Liver (tissue), 9 donors: ENCODE data around the gene GRPEL2. TPM values are rescaled to one million over a fixed set of nuclear protein-coding genes. Genes with fewer than 3 reads are reported as not detected.

Source experiments
- DNase-seq: peaks from one replicate; pipeline ENCODE4 v3.0.0-alpha.2; 2017; ENCODE audit warnings: low spot score
- H3K27ac ChIP-seq, 2 donors: one replicate each; pipeline ENCODE4 v1.7.0; 2013; ENCODE audit warnings: inconsistent platforms in 2 of 2, low read length in 2 of 2, control low read depth in 1 of 2, low read depth in 1 of 2, mild to moderate bottlenecking in 1 of 2
- H3K27me3 ChIP-seq, 4 donors: one replicate each; pipeline versions ENCODE4 v1.6.1 to v1.7.0; 2013; ENCODE audit warnings: low read length in 3 of 4, inconsistent platforms in 1 of 4, mild to moderate bottlenecking in 1 of 4, moderate library complexity in 1 of 4; ENCODE audit not compliant: control insufficient read depth in 4 of 4, insufficient read depth in 4 of 4
- H3K36me3 ChIP-seq, 4 donors: one replicate each; pipeline versions ENCODE4 v1.6.1 to v1.7.0; 2013; ENCODE audit warnings: low read length in 3 of 4, mild to moderate bottlenecking in 3 of 4, low read depth in 1 of 4, moderate library complexity in 1 of 4; ENCODE audit not compliant: control insufficient read depth in 4 of 4, insufficient read depth in 3 of 4
- H3K4me1 ChIP-seq, 4 donors: one replicate each; pipeline versions ENCODE4 v1.6.1 to v1.7.0; 2013; ENCODE audit warnings: low read length in 3 of 4, mild to moderate bottlenecking in 3 of 4, moderate library complexity in 1 of 4; ENCODE audit not compliant: control insufficient read depth in 4 of 4, insufficient read depth in 4 of 4
- H3K4me3 ChIP-seq, 3 donors: one replicate each; pipeline versions ENCODE4 v1.6.1 to v1.7.0; 2013; ENCODE audit warnings: low read length in 3 of 3, control low read depth in 1 of 3, low read depth in 1 of 3, mild to moderate bottlenecking in 1 of 3
- H3K9ac ChIP-seq, 2 donors: one replicate each; pipeline ENCODE4 v1.7.0; 2013; ENCODE audit warnings: low read length in 2 of 2, mild to moderate bottlenecking in 2 of 2, moderate library complexity in 2 of 2, control low read depth in 1 of 2, low read depth in 1 of 2
- H3K9me3 ChIP-seq, 4 donors: one replicate each; pipeline versions ENCODE4 v1.6.1 to v1.7.0; 2013; ENCODE audit warnings: low read length in 3 of 4; ENCODE audit not compliant: control insufficient read depth in 4 of 4
- ATF3 ChIP-seq: IDR thresholded peaks from 2 replicates; pipeline ENCODE4 v1.6.1; 2016; ENCODE audit warnings: antibody characterized with exemption
- CTCF ChIP-seq: fragments of 150-350 bp; IDR thresholded peaks from 2 replicates; pipeline ENCODE4 v1.5.1; 2017; ENCODE audit warnings: improper control_type of control experiment, low read depth, low read length; ENCODE audit not compliant: missing input control
- FOXA1 ChIP-seq: IDR thresholded peaks from 2 replicates; pipeline ENCODE4 v1.6.1; 2016; ENCODE audit warnings: antibody characterized with exemption
- GABPA ChIP-seq, 2 donors: IDR thresholded peaks in 1 of 2; conservative IDR thresholded peaks in 1 of 2; 2 replicates each; pipeline ENCODE4 v1.6.1; 2016; ENCODE audit warnings: antibody characterized with exemption in 2 of 2, mild to moderate bottlenecking in 1 of 2, moderate library complexity in 1 of 2
- HNF4A ChIP-seq, 2 donors: conservative IDR thresholded peaks; 2 replicates each; pipeline ENCODE4 v1.6.1; 2016; ENCODE audit warnings: antibody characterized with exemption in 2 of 2, mild to moderate bottlenecking in 2 of 2
- HNF4G ChIP-seq: IDR thresholded peaks from 2 replicates; pipeline ENCODE4 v1.6.1; 2016; ENCODE audit warnings: antibody characterized with exemption
- NR2F2 ChIP-seq: IDR thresholded peaks from 2 replicates; pipeline ENCODE4 v1.6.1; 2016; ENCODE audit warnings: antibody characterized with exemption
- RXRA ChIP-seq, 2 donors: IDR thresholded peaks; 2 replicates each; pipeline ENCODE4 v1.6.1; 2017 to 2018; ENCODE audit warnings: antibody characterized with exemption in 2 of 2, mild to moderate bottlenecking in 1 of 2
- TAF1 ChIP-seq: conservative IDR thresholded peaks from 2 replicates; pipeline ENCODE4 v1.6.1; 2016; ENCODE audit warnings: antibody characterized with exemption, mild to moderate bottlenecking
- YY1 ChIP-seq: IDR thresholded peaks from 2 replicates; pipeline ENCODE4 v1.6.1; 2016; ENCODE audit warnings: antibody characterized with exemption, mild to moderate bottlenecking
- ZBTB33 ChIP-seq: IDR thresholded peaks from 2 replicates; pipeline ENCODE4 v1.6.1; 2016; ENCODE audit warnings: antibody characterized with exemption
- WGBS: extraction: QIAGEN DNeasy Blood & Tissue Kit; methylation state at CpG from one replicate; pipeline ENCODE4 v1.1.7; 2013; 5-methylcytosine and 5-hydroxymethylcytosine counted together
- polyA plus RNA-seq, 2 donors: library from polyadenylated mRNA; stranded (reverse) in 1 of 2; unstranded in 1 of 2; fragments of 200-250 nt in 1 of 2; fragments of >200 nt in 1 of 2; fragmentation: Nextera tagmentation in 1 of 2; extraction: Ambion mirVana in 1 of 2; gene quantifications; one replicate each; pipeline versions ENCODE4 v1.2.1 to v1.2.3, GENCODE V29; 2013 to 2015
- total RNA-seq, 2 donors: library from RNA; depleted of rRNA; stranded (reverse); fragments of >200 nt; gene quantifications; one replicate each; pipeline ENCODE4 v1.2.3, GENCODE V29; 2014
- donor health status: healthy.
- donor health status: healthy.
- donor health status: healthy.
- donor health status: healthy.
- donor health status: healthy.

GRPEL2 gene
- total and polyA plus RNA-seq, 4 donors, result 2.5 to 9.5 (median 4.8) TPM

GRCh38 chr5:149322518-149322917 is 22.8 kb upstream of the GRPEL2 start:
- TF ChIP-seq HNF4A (conservative IDR thresholded peaks at IDR 0.05), result peak in 1 of 2 donors; percentile 77
- no peak for TF ChIP-seq CTCF
- TF ChIP-seq RXRA (IDR thresholded peaks at IDR 0.05), result no peak
- WGBS, result 71% methylated on average over 12 of the region's 12 CpGs

GRCh38 chr5:149323210-149323609 is 22.1 kb upstream of the GRPEL2 start:
- no peak for TF ChIP-seq ZBTB33
- TF ChIP-seq FOXA1, result no peak
- no peak for TF ChIP-seq ATF3
- no peak for TF ChIP-seq YY1
- no peak for TF ChIP-seq HNF4G
- no peak for TF ChIP-seq GABPA (IDR thresholded peaks at IDR 0.05 in 1 of 2, conservative IDR thresholded peaks at IDR 0.05 in 1 of 2)
- no peak for TF ChIP-seq TAF1
- Histone ChIP-seq H3K4me1 (peaks cover 0 to 10% (median 3%) of the 10 kb centered on the region in 4 donors), H3K27ac (no peak overlapping the region), H3K27me3 (no peaks in the 10 kb centered on the region), H3K4me3 (no peak overlapping the region), H3K9me3 (no peaks in the 10 kb centered on the region), H3K36me3 (no peaks in the 10 kb centered on the region), H3K9ac (no peak overlapping the region)
- no peak for DNase-seq

More at GRCh38 chr5:149322518-149322917, 22.8 kb upstream of the GRPEL2 start:
- H3K36me3 ChIP-seq, result no peaks in the 10 kb centered on the region
- H3K27ac ChIP-seq, result no peak overlapping the region
- H3K4me3 ChIP-seq, result no peak overlapping the region
- peaks cover 0 to 10% (median 3%) of the 10 kb centered on the region in 4 donors for H3K4me1 ChIP-seq
- peak; percentile 56 for DNase-seq
- no peaks in the 10 kb centered on the region for H3K9me3 ChIP-seq
- no peak overlapping the region for H3K9ac ChIP-seq
- H3K27me3 ChIP-seq, result no peaks in the 10 kb centered on the region

- no peak overlapping the region for H3K4me3 ChIP-seq
- H3K4me1 ChIP-seq, result peaks cover 0 to 10% (median 3%) of the 10 kb centered on the region in 4 donors
- H3K27ac ChIP-seq, result no peak overlapping the region
- H3K9ac ChIP-seq, result no peak overlapping the region
- no peaks in the 10 kb centered on the region for H3K9me3 ChIP-seq
- H3K36me3 ChIP-seq, result no peaks in the 10 kb centered on the region
- DNase-seq, result no peak
- WGBS, result 90% methylated on average over 2 of the region's 2 CpGs
- H3K27me3 ChIP-seq, result no peaks in the 10 kb centered on the region
- TF ChIP-seq NR2F2 (no peak), ZBTB33 (no peak), ATF3 (no peak), HNF4G (no peak), YY1 (no peak), FOXA1 (no peak), HNF4A (conservative IDR thresholded peaks at IDR 0.05) (peak in 1 of 2 donors; percentile 44), TAF1 (no peak)
Observed at GRCh38 chr5:149323621-149324205, 21.6 kb upstream of the GRPEL2 start.
